ENCODE data around the gene EML6. TPM values are rescaled to one million over a fixed set of nuclear protein-coding genes. Genes with fewer than 3 reads are reported as not detected.
"Not testable (repeated sequence)": the region's sequence is repeated elsewhere in the genome, so short reads cannot be mapped to it uniquely, and the experiment has no call there.

The EML6 gene
- total RNA-seq, 1 donor from 2014 or later, result 10.4 TPM

DNA sequence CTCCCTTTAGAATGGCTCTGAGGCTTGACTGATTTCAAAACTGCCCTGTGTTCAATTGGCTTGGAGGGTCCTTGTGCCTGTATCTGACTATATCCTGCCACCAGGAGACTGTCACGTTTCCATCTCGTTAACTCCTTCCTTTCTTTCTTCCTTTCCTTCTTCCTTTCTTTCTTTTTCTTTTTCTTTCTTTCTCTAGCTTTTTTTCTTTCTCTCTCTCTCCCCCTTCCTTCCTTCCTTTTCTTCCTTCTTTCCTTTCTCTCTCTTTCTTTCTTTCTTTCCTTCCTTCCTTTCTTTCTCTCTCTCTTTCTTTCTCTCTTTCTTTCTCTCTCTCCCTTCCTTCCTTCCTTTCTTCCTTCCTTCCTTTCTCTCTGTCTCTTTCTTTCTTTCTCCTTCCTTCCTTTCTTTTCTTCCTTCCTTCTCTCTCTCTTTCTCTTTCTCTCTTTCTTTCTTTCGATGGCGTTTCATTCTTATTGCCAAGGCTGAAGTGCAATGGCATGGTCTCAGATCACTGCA lies 38.1 kb upstream of the EML6 start:
- Histone ChIP-seq H3K27me3 (ENCODE audit: control insufficient read depth in 3 of 3, insufficient read depth in 3 of 3, low read length in 3 of 3) (no peaks in the 10 kb centered on the region), H3K9ac (ENCODE audit: low read depth in 1 of 3, low read length in 3 of 3) (no peak overlapping the region), H3K36me3 (ENCODE audit: control insufficient read depth in 3 of 3, insufficient read depth in 3 of 3, low read length in 3 of 3) (no peaks in the 10 kb centered on the region), H3K4me3 (ENCODE audit: low read length in 3 of 3) (no peak overlapping the region), H3K4me1 (ENCODE audit: control insufficient read depth in 3 of 3, insufficient read depth in 3 of 3, low read length in 3 of 3) (no peaks in the 10 kb centered on the region), H3K27ac (ENCODE audit: low read depth, low read length) (no peak overlapping the region), H3K9me3 (ENCODE audit: control insufficient read depth in 3 of 3, low read length in 3 of 3) (no peaks in the 10 kb centered on the region)

GRCh38 chr2:54687595-54688152 lies 35.8 kb upstream of the EML6 start:
- Histone ChIP-seq H3K27ac (ENCODE audit: low read depth, low read length) (no peak overlapping the region), H3K27me3 (ENCODE audit: control insufficient read depth in 3 of 3, insufficient read depth in 3 of 3, low read length in 3 of 3) (no peaks in the 10 kb centered on the region), H3K9ac (ENCODE audit: low read depth in 1 of 3, low read length in 3 of 3) (no peak overlapping the region)

GRCh38 chr2:54691445-54692135 lies 31.9 kb upstream of the EML6 start:
- H3K36me3 ChIP-seq (ENCODE audit: control insufficient read depth in 3 of 3, insufficient read depth in 3 of 3, low read length in 3 of 3), result no peaks in the 10 kb centered on the region
- no peaks in the 10 kb centered on the region for H3K4me1 ChIP-seq (ENCODE audit: control insufficient read depth in 3 of 3, insufficient read depth in 3 of 3, low read length in 3 of 3)
- H3K4me3 ChIP-seq (ENCODE audit: low read length in 3 of 3), result no peak overlapping the region
- H3K9ac ChIP-seq (ENCODE audit: low read depth in 1 of 3, low read length in 3 of 3), result no peak overlapping the region
- no peaks in the 10 kb centered on the region for H3K27me3 ChIP-seq (ENCODE audit: control insufficient read depth in 3 of 3, insufficient read depth in 3 of 3, low read length in 3 of 3)
- H3K27ac ChIP-seq (ENCODE audit: low read depth, low read length), result no peak overlapping the region
- no peaks in the 10 kb centered on the region for H3K9me3 ChIP-seq (ENCODE audit: control insufficient read depth in 3 of 3, low read length in 3 of 3)

More at GRCh38 chr2:54687595-54688152, 35.8 kb upstream of the EML6 start:
- Histone ChIP-seq H3K9me3 (ENCODE audit: control insufficient read depth in 3 of 3, low read length in 3 of 3) (no peaks in the 10 kb centered on the region), H3K4me3 (ENCODE audit: low read length in 3 of 3) (no peak overlapping the region), H3K36me3 (ENCODE audit: control insufficient read depth in 3 of 3, insufficient read depth in 3 of 3, low read length in 3 of 3) (no peaks in the 10 kb centered on the region), H3K4me1 (ENCODE audit: control insufficient read depth in 3 of 3, insufficient read depth in 3 of 3, low read length in 3 of 3) (no peaks in the 10 kb centered on the region)

DNA sequence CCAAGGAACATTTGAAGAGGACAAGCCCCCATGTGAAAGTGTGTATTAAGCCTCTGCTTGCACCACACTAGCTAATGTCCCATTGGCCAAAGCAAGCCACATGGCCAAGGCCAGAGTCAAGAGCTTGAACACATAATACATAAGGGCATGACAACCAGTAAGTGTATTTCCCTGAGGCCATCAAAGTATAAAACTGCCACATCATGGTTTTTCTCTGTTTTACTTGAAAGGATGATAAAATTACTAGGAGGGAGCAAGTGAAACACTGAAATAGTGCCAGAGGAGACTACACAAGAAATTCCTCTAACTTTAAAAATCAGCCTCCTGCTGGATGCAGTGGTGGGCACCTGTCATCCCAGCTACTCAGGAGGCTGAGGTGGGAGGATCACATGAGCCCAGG lies 30.9 kb upstream of the EML6 start:
- H3K4me3 ChIP-seq (ENCODE audit: low read length in 3 of 3), result no peak overlapping the region
- H3K9me3 ChIP-seq (ENCODE audit: control insufficient read depth in 3 of 3, low read length in 3 of 3), result no peaks in the 10 kb centered on the region
- H3K36me3 ChIP-seq (ENCODE audit: control insufficient read depth in 3 of 3, insufficient read depth in 3 of 3, low read length in 3 of 3), result no peaks in the 10 kb centered on the region
- no peak overlapping the region for H3K27ac ChIP-seq (ENCODE audit: low read depth, low read length)
- H3K27me3 ChIP-seq (ENCODE audit: control insufficient read depth in 3 of 3, insufficient read depth in 3 of 3, low read length in 3 of 3), result no peaks in the 10 kb centered on the region
- H3K4me1 ChIP-seq (ENCODE audit: control insufficient read depth in 3 of 3, insufficient read depth in 3 of 3, low read length in 3 of 3), result no peaks in the 10 kb centered on the region
- no peak overlapping the region for H3K9ac ChIP-seq (ENCODE audit: low read depth in 1 of 3, low read length in 3 of 3)

DNA sequence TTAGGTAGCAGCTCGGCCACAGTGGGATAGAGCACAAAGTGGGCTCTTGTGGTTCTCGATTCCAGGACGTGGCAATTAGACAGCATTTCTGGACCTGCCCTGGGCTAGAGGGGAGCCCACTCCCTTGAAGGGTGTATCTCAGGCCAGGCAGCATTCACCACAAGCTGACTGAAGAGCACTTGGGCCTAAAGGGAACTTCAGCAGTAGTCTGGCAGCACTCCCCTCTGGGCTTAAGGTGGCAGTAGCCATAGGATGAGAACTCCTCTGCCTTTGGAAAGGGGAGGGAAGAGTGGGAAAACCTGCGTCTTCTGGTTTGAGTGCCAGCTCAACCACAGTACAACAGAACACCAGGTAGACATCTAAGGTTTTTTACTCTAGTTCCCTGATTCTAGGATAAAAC lies 28.1 kb upstream of the EML6 start:
- H3K36me3 ChIP-seq (ENCODE audit: control insufficient read depth in 3 of 3, insufficient read depth in 3 of 3, low read length in 3 of 3), result no peaks in the 10 kb centered on the region
- H3K9me3 ChIP-seq (ENCODE audit: control insufficient read depth in 3 of 3, low read length in 3 of 3), result no peaks in the 10 kb centered on the region
- no peak overlapping the region for H3K9ac ChIP-seq (ENCODE audit: low read depth in 1 of 3, low read length in 3 of 3)
- H3K27me3 ChIP-seq (ENCODE audit: control insufficient read depth in 3 of 3, insufficient read depth in 3 of 3, low read length in 3 of 3), result no peaks in the 10 kb centered on the region
- H3K4me1 ChIP-seq (ENCODE audit: control insufficient read depth in 3 of 3, insufficient read depth in 3 of 3, low read length in 3 of 3), result no peaks in the 10 kb centered on the region
- H3K4me3 ChIP-seq (ENCODE audit: low read length in 3 of 3), result no peak overlapping the region
- no peak overlapping the region for H3K27ac ChIP-seq (ENCODE audit: low read depth, low read length)

GRCh38 chr2:54697934-54698333 lies 25.5 kb upstream of the EML6 start:
- H3K27me3 ChIP-seq (ENCODE audit: control insufficient read depth in 3 of 3, insufficient read depth in 3 of 3, low read length in 3 of 3), result no peaks in the 10 kb centered on the region
- no peaks in the 10 kb centered on the region for H3K9me3 ChIP-seq (ENCODE audit: control insufficient read depth in 3 of 3, low read length in 3 of 3)
- H3K27ac ChIP-seq (ENCODE audit: low read depth, low read length), result no peak overlapping the region
- no peaks in the 10 kb centered on the region for H3K4me1 ChIP-seq (ENCODE audit: control insufficient read depth in 3 of 3, insufficient read depth in 3 of 3, low read length in 3 of 3)
- H3K4me3 ChIP-seq (ENCODE audit: low read length in 3 of 3), result no peak overlapping the region
- no peaks in the 10 kb centered on the region for H3K36me3 ChIP-seq (ENCODE audit: control insufficient read depth in 3 of 3, insufficient read depth in 3 of 3, low read length in 3 of 3)
- H3K9ac ChIP-seq (ENCODE audit: low read depth in 1 of 3, low read length in 3 of 3), result no peak overlapping the region

GRCh38 chr2:54698926-54699325 lies 24.5 kb upstream of the EML6 start:
- H3K4me1 ChIP-seq (ENCODE audit: control insufficient read depth in 3 of 3, insufficient read depth in 3 of 3, low read length in 3 of 3); H3K36me3 ChIP-seq (ENCODE audit: control insufficient read depth in 3 of 3, insufficient read depth in 3 of 3, low read length in 3 of 3); H3K9me3 ChIP-seq (ENCODE audit: control insufficient read depth in 3 of 3, low read length in 3 of 3); H3K27ac ChIP-seq (ENCODE audit: low read depth, low read length); H3K4me3 ChIP-seq (ENCODE audit: low read length in 3 of 3); H3K9ac ChIP-seq (ENCODE audit: low read depth in 1 of 3, low read length in 3 of 3); H3K27me3 ChIP-seq (ENCODE audit: control insufficient read depth in 3 of 3, insufficient read depth in 3 of 3, low read length in 3 of 3): not testable (repeated sequence)

- Histone ChIP-seq H3K9ac (ENCODE audit: low read depth in 1 of 3, low read length in 3 of 3) (no peak overlapping the region), H3K9me3 (ENCODE audit: control insufficient read depth in 3 of 3, low read length in 3 of 3) (no peaks in the 10 kb centered on the region), H3K4me3 (ENCODE audit: low read length in 3 of 3) (no peak overlapping the region), H3K27ac (ENCODE audit: low read depth, low read length) (no peak overlapping the region), H3K4me1 (ENCODE audit: control insufficient read depth in 3 of 3, insufficient read depth in 3 of 3, low read length in 3 of 3) (no peaks in the 10 kb centered on the region), H3K27me3 (ENCODE audit: control insufficient read depth in 3 of 3, insufficient read depth in 3 of 3, low read length in 3 of 3) (no peaks in the 10 kb centered on the region), H3K36me3 (ENCODE audit: control insufficient read depth in 3 of 3, insufficient read depth in 3 of 3, low read length in 3 of 3) (no peaks in the 10 kb centered on the region)
Measured at GRCh38 chr2:54699665-54700064, 23.8 kb upstream of the EML6 start.

DNA sequence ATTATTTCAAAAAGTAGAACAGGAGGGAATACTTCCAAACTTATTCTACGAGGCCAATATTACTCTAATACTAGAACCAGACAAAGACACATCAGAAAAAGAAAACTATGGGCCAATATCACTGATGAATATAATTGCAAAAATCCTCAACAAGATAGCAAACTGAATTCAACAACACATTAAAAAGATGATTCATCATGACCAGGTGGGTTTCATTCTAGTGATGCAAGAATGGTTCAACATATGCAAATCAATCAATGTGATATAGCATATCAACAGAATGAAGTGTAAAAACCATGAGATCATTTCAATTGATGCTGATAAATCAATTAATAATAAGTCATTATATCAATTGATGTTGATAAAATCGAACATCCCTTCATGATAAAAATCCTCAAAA lies 22.4 kb upstream of the EML6 start:
- no peaks in the 10 kb centered on the region for H3K9me3 ChIP-seq (ENCODE audit: control insufficient read depth in 3 of 3, low read length in 3 of 3)
- H3K9ac ChIP-seq (ENCODE audit: low read depth in 1 of 3, low read length in 3 of 3), result no peak overlapping the region
- H3K36me3 ChIP-seq (ENCODE audit: control insufficient read depth in 3 of 3, insufficient read depth in 3 of 3, low read length in 3 of 3), result no peaks in the 10 kb centered on the region
- H3K27me3 ChIP-seq (ENCODE audit: control insufficient read depth in 3 of 3, insufficient read depth in 3 of 3, low read length in 3 of 3), result no peaks in the 10 kb centered on the region
- no peak overlapping the region for H3K27ac ChIP-seq (ENCODE audit: low read depth, low read length)
- no peak overlapping the region for H3K4me3 ChIP-seq (ENCODE audit: low read length in 3 of 3)
- H3K4me1 ChIP-seq (ENCODE audit: control insufficient read depth in 3 of 3, insufficient read depth in 3 of 3, low read length in 3 of 3), result no peaks in the 10 kb centered on the region

GRCh38 chr2:54704238-54704637 lies 19.2 kb upstream of the EML6 start:
- H3K27ac ChIP-seq (ENCODE audit: low read depth, low read length), result no peak overlapping the region

More at GRCh38 chr2:54704238-54704637, 19.2 kb upstream of the EML6 start:
- Histone ChIP-seq H3K4me3 (ENCODE audit: low read length in 3 of 3) (no peak overlapping the region), H3K27me3 (ENCODE audit: control insufficient read depth in 3 of 3, insufficient read depth in 3 of 3, low read length in 3 of 3) (peaks cover 3 to 7% (median 6%) of the 10 kb centered on the region in 3 donors), H3K4me1 (ENCODE audit: control insufficient read depth in 3 of 3, insufficient read depth in 3 of 3, low read length in 3 of 3) (peaks cover 1 to 4% (median 4%) of the 10 kb centered on the region in 3 donors), H3K9me3 (ENCODE audit: control insufficient read depth in 3 of 3, low read length in 3 of 3) (no peaks in the 10 kb centered on the region), H3K9ac (ENCODE audit: low read depth in 1 of 3, low read length in 3 of 3) (no peak overlapping the region), H3K36me3 (ENCODE audit: control insufficient read depth in 3 of 3, insufficient read depth in 3 of 3, low read length in 3 of 3) (no peaks in the 10 kb centered on the region)
